NB4 (cell line): ENCODE data around the gene PPIF.
"Not testable (repeated sequence)": the region's sequence is repeated elsewhere in the genome, so short reads cannot be mapped to it uniquely, and the experiment has no call there.

Experiments
- DNase-seq: peaks from one replicate; pipeline ENCODE4 v3.0.0; 2010; ENCODE audit warnings: low read depth
- H3K4me3 ChIP-seq: one replicate; pipeline ENCODE4 v1.5.1; 2011; ENCODE audit warnings: mild to moderate bottlenecking, low read depth, low read length, moderate library complexity
- MYC ChIP-seq: IDR thresholded peaks from 2 replicates; pipeline ENCODE4 v1.6.1; 2011; ENCODE audit warnings: low read depth, low read length
- POLR2A ChIP-seq: IDR thresholded peaks from 2 replicates; pipeline ENCODE4 v1.6.1; 2011; ENCODE audit warnings: mild to moderate bottlenecking; ENCODE audit not compliant: insufficient read length; ENCODE audit errors: extremely low read depth
- TF ChIP-seq, protein P1 (sequence below): IDR thresholded peaks from one replicate; pipeline ENCODE4 v1.5.1; 2012; ENCODE audit warnings: low read depth, low read length
- TF ChIP-seq, protein P2 (sequence below): IDR thresholded peaks from 2 replicates; pipeline ENCODE4 v1.6.1; 2011; ENCODE audit warnings: low read depth, low read length

Gene PPIF

DNA sequence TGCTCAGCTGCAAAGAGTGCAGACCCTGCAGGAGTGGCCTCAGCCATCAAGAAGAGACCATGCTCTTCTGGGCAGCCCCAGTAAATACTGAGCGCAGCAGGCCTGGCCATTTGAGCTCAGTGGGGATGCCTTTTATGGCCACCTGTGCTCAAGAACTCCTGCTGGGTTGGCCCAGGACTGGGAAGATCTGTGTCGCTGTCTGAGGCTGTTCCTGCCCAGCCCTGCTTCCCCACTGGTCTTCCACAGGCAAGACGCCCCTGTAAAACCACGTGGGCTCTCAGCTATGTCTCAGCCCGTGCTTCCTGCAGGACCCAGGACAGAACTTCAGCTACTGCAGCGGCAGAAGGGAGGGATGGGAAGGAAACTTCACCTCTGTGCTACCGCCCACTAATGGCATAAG is 10.5 kb upstream of the PPIF start:
- H3K4me3 ChIP-seq, result no peak overlapping the region
- TF ChIP-seq, protein P1, sequence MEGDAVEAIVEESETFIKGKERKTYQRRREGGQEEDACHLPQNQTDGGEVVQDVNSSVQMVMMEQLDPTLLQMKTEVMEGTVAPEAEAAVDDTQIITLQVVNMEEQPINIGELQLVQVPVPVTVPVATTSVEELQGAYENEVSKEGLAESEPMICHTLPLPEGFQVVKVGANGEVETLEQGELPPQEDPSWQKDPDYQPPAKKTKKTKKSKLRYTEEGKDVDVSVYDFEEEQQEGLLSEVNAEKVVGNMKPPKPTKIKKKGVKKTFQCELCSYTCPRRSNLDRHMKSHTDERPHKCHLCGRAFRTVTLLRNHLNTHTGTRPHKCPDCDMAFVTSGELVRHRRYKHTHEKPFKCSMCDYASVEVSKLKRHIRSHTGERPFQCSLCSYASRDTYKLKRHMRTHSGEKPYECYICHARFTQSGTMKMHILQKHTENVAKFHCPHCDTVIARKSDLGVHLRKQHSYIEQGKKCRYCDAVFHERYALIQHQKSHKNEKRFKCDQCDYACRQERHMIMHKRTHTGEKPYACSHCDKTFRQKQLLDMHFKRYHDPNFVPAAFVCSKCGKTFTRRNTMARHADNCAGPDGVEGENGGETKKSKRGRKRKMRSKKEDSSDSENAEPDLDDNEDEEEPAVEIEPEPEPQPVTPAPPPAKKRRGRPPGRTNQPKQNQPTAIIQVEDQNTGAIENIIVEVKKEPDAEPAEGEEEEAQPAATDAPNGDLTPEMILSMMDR, result no peak
- TF ChIP-seq POLR2A (no peak), MYC (no peak)
- TF ChIP-seq, protein P2, sequence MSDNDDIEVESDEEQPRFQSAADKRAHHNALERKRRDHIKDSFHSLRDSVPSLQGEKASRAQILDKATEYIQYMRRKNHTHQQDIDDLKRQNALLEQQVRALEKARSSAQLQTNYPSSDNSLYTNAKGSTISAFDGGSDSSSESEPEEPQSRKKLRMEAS, result no peak
- no peak for DNase-seq

DNA sequence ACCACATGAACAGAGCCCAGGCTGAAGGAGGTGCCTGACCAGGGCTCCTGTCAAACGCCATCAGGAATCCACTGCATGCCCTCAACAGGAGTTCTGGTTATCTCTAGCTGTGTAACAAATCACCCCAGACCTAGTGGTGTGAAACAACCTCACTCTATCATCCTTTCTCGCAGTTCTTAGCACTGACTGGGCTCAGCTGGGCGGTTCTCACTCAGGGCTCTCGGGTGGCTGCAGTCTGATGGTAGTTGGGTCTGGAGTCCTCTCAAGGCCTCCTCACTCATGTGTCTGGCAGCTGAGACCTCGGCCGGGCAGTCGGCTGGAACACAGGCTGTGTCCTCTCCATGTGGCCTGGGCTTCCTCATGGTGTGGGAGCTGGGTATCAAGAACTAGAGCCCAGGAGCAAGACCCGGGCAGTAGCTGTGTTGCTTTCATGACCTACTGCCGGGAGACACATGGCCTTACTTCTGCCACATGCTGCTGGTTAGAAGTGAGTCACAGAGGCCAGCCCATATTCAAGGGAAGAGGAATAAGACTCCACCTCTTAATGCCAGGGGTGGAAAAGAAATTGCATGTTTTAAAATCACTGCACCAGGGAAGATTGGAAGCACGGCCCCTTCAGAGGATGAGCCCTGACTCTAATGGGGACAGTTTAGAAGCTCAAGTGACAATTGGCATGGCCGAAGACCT is 9.3 kb upstream of the PPIF start:
- DNase-seq, H3K4me3 ChIP-seq: not testable (repeated sequence)

DNA sequence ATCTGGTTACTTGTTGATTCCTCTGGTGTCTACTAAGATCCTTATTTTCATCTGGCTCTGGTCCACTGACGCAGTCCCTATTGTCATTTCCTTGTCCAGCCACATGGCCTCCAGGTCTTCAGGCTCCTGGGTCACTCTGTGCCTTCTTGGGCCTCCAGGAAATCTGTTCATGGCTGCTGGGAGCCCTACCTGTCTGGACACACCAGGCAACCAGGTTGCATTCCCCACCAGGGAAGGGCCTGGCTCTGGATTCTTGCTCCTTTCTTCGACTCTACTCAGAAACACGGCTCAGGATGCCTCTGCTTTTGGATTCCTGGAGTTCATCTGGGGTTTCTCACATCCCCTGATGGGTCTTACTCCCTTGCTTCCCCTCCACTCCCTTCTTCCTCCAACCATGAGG is 8.0 kb upstream of the PPIF start:
- TF ChIP-seq POLR2A (no peak), MYC (no peak)
- TF ChIP-seq, protein P1, result no peak
- TF ChIP-seq, protein P2, result no peak
- no peak for DNase-seq
- no peak overlapping the region for H3K4me3 ChIP-seq

DNA sequence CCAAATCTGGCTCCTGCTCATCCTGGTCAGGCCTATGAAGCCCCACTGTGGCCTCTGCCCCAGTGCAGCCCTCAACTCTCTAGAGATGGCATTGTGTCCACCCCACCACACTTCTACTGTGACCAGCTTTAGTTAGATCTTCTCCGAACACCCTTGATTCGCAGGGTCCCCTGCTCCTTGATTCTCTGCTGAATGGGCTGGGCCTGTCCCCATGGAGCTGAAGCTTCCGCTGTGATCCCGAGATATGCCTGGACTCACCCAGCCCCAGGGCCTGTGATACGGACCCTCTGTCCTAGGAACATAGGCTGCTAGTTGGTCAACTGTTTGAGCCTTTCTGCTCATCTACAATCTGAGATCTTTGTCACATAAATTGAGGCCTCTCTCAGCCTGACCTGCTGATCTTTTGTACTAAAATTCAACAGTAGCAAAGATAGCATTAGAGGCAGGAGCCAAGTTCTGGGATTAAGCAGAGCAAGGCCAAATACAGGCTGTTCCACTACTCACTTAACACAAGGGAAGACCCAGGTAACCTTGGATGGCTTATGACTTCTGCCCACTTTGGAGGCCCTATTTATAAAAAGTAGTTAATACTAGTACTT is 6.5 kb upstream of the PPIF start:
- TF ChIP-seq, protein P2, result no peak
- TF ChIP-seq MYC (no peak), POLR2A (no peak)
- TF ChIP-seq, protein P1, result no peak
- H3K4me3 ChIP-seq, result no peak overlapping the region
- no peak for DNase-seq

DNA sequence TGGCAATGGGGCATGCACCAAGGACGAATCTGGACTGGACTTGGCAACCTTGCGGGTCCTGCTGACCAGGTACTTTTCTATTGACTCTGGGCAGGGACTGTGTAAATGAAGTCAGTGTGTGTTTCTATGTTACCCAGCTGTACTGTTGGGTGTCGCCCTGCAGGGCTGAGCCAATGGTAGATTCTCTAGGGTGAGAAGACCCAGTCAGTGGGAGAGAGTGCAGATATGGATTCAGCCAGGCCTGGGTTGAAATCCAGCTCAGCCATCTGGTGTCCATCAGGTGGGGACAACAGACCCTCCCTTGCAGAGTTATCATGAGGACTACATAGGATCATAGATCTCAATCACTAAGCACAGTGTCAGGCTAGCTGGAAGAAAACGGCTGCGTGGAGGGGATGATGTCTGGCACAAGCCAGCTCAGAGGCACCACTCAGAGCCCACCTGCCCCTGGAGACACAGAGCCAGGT is 4.9 kb upstream of the PPIF start:
- TF ChIP-seq, protein P2, result no peak
- TF ChIP-seq, protein P1, result no peak
- DNase-seq, result no peak
- H3K4me3 ChIP-seq, result no peak overlapping the region

DNA sequence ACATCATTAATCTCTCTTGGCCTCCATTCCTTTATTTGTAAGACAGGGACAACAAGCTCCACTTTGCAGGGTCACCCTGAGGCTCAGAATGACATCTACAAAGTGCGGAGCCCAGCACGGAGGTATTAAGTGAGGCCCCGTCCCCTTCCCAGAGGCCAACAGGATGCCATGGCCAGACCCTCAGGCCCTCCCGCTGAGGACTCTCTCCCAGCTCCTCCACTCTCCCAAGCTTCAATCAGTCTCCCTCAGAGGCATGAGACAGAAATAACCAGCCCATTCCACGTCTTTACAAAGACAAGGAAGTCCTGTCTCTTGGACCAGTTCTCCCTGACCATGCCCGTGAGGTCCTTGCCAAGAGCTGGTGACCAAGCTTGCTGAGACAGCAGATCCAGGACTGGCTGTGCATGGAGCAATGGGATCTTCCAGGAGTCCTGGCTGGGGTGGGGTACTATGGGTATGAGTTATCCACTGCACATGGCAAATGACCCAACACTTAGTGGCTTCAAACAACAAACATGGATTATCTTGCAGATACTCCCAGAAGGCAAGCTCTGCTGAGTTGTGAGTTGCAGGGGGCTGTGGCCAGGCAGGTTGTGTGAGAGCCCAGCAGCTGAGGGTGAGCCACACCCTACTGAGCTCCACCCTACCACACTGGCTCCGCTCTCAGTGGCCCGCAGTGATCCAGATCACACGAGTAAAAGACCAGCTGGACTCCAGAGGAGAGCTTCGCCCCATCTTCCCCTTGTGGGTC is 4.3 kb upstream of the PPIF start:
- no peak for TF ChIP-seq MYC
- TF ChIP-seq POLR2A, result no peak
- TF ChIP-seq, protein P1, result no peak
- TF ChIP-seq, protein P2, result no peak
- no peak overlapping the region for H3K4me3 ChIP-seq
- DNase-seq, result no peak
